ENCODE data around the gene TSPEAR. TPM values are rescaled to one million over a fixed set of nuclear protein-coding genes. Genes with fewer than 3 reads are reported as not detected.

Gene TSPEAR
- total RNA-seq, 2 experiments from 2014 or later, result not detected

DNA sequence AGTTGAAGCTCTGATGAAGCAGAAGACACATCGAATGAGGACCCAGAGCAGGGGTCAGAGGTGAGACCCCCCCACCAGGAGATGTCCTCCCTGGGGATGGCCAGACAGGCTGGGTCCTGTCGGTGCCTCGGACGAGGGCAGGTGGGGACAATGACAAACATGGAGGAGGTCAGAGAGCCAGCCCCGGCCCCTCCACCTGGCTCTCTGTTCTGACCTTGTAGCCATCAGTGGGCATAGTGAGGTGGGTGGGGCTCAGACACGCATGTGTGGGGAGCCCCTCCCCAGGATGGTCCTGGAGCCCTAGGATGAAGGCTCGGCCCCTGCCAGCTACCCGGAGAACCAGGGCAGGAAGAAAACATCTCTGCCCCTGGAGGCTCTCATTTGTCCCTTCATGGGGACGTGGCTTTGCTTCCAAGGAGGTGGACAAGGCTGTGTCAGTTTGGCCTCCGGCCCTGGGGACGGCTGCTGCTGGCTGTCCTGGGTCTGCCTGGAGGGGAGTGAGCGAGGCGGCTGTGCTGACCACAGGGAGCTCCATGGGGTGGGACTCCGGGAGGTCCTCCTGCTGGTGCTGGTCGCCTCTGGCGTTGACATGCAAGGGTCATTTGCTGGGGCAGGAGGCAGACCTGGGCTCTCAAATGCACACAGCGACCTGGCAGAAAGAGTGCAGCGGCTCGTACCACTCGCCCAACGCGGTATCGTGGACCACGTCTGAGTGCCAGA, 121.6 kb downstream of the TSPEAR start:
- H3K4me3 Mint-ChIP-seq, result no peak overlapping the region
- no peak overlapping the region for H3K4me3 ChIP-seq (ENCODE audit: low read length)
- no peak overlapping the region for H3K27ac Mint-ChIP-seq
- H3K9me3 ChIP-seq (ENCODE audit: control insufficient read depth in 1 of 2, insufficient read depth in 1 of 2, low read length in 2 of 2), result peaks cover 0 to 3% of the 10 kb centered on the region in 2 experiments
- DNase-seq, result no peak
- TF ChIP-seq CTCF (IDR thresholded peaks at IDR 0.05), result no peak
- H3K36me3 Mint-ChIP-seq (ENCODE audit: low read depth), result no peaks in the 10 kb centered on the region
- H3K36me3 ChIP-seq (ENCODE audit: insufficient read depth, low read length), result no peaks in the 10 kb centered on the region
- no peaks in the 10 kb centered on the region for H3K4me1 Mint-ChIP-seq (ENCODE audit: low read depth)
- ATAC-seq (ENCODE audit: poor library complexity), result no peak
- no peak overlapping the region for H3K27ac ChIP-seq (ENCODE audit: low read depth in 1 of 2, low read length in 2 of 2)
- CTCF ChIA-PET, result no interaction called here
- intact Hi-C loops (cut with DNase I, micrococcal nuclease), result no loop called here
- peaks cover 41% of the 10 kb centered on the region for H3K27me3 Mint-ChIP-seq
- H3K27me3 ChIP-seq (ENCODE audit: control insufficient read depth in 1 of 2, insufficient read depth in 2 of 2, low read length in 2 of 2), result peaks cover 0 to 15% of the 10 kb centered on the region in 2 experiments
- no peaks in the 10 kb centered on the region for H3K4me1 ChIP-seq (ENCODE audit: insufficient read depth, low read length)
- no peaks in the 10 kb centered on the region for H3K9me3 Mint-ChIP-seq
- POLR2A ChIA-PET, result no interaction called here

- no peaks in the 10 kb centered on the region for H3K4me1 ChIP-seq (ENCODE audit: insufficient read depth, low read length)
- H3K27ac ChIP-seq (ENCODE audit: low read depth in 1 of 2, low read length in 2 of 2), result no peak overlapping the region
- H3K4me1 Mint-ChIP-seq (ENCODE audit: low read depth), result peaks cover 6% of the 10 kb centered on the region
- ATAC-seq (ENCODE audit: poor library complexity) (no peak), DNase-seq (no peak)
- POLR2A ChIA-PET, result no interaction called here
- H3K4me3 Mint-ChIP-seq, result no peak overlapping the region
- H3K36me3 Mint-ChIP-seq (ENCODE audit: low read depth), result no peaks in the 10 kb centered on the region
- intact Hi-C loops (cut with DNase I, micrococcal nuclease), result no loop called here
- no peak overlapping the region for H3K4me3 ChIP-seq (ENCODE audit: low read length)
- H3K9me3 Mint-ChIP-seq, result no peaks in the 10 kb centered on the region
- H3K27me3 ChIP-seq (ENCODE audit: control insufficient read depth in 1 of 2, insufficient read depth in 2 of 2, low read length in 2 of 2), result peaks cover 0 to 15% of the 10 kb centered on the region in 2 experiments
- CTCF ChIA-PET, result no interaction called here
- TF ChIP-seq CTCF (IDR thresholded peaks at IDR 0.05), result no peak
- H3K9me3 ChIP-seq (ENCODE audit: control insufficient read depth in 1 of 2, insufficient read depth in 1 of 2, low read length in 2 of 2), result peaks cover 0 to 3% of the 10 kb centered on the region in 2 experiments
- H3K36me3 ChIP-seq (ENCODE audit: insufficient read depth, low read length), result no peaks in the 10 kb centered on the region
- H3K27me3 Mint-ChIP-seq, result peaks cover 46% of the 10 kb centered on the region
- no peak overlapping the region for H3K27ac Mint-ChIP-seq
Observed at GRCh38 chr21:44589094-44589493, 122.3 kb downstream of the TSPEAR start.

DNA sequence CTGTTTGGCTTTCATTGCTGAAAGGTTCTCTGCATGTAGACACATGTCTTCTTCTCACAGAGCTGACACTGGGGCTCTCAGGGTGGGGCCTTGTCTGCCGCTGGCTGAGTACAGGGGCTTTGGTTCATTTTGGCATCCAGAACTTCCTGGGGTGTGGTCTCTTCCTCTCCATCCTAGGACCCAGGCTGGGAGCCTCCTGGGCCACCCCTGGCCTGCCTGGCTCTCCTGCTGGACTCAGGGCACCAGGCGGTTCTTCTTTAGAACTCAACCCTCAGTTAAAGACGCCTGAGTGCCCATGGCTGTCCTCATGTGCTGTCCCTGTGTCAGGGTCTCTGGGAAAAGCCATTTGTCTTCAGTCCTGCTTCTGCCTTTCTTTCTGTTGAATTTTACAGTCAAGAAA, 125.5 kb downstream of the TSPEAR start:
- H3K9me3 Mint-ChIP-seq, result peaks cover 2% of the 10 kb centered on the region
- DNase-seq (no peak), ATAC-seq (ENCODE audit: poor library complexity) (no peak)
- peaks cover 4 to 11% of the 10 kb centered on the region in 2 experiments for H3K9me3 ChIP-seq (ENCODE audit: control insufficient read depth in 1 of 2, insufficient read depth in 1 of 2, low read length in 2 of 2)
- H3K27me3 Mint-ChIP-seq, result peaks cover 58% of the 10 kb centered on the region
- intact Hi-C loops (cut with DNase I, micrococcal nuclease), result no loop called here
- no peak overlapping the region for H3K4me3 Mint-ChIP-seq
- ChIA-PET POLR2A (no interaction called here), CTCF (no interaction called here)
- peaks cover 24% of the 10 kb centered on the region for H3K4me1 Mint-ChIP-seq (ENCODE audit: low read depth)
- H3K27me3 ChIP-seq (ENCODE audit: control insufficient read depth in 1 of 2, insufficient read depth in 2 of 2, low read length in 2 of 2), result peaks cover 0 to 15% of the 10 kb centered on the region in 2 experiments
- H3K27ac Mint-ChIP-seq, result no peak overlapping the region
- no peak for TF ChIP-seq CTCF (IDR thresholded peaks at IDR 0.05)
- no peaks in the 10 kb centered on the region for H3K36me3 Mint-ChIP-seq (ENCODE audit: low read depth)
- no peak overlapping the region for H3K4me3 ChIP-seq (ENCODE audit: low read length)
- H3K36me3 ChIP-seq (ENCODE audit: insufficient read depth, low read length), result no peaks in the 10 kb centered on the region
- no peak overlapping the region for H3K27ac ChIP-seq (ENCODE audit: low read depth in 1 of 2, low read length in 2 of 2)
- H3K4me1 ChIP-seq (ENCODE audit: insufficient read depth, low read length), result peaks cover 3% of the 10 kb centered on the region
